ENCODE data around the gene MYLK.

The MYLK gene

DNA sequence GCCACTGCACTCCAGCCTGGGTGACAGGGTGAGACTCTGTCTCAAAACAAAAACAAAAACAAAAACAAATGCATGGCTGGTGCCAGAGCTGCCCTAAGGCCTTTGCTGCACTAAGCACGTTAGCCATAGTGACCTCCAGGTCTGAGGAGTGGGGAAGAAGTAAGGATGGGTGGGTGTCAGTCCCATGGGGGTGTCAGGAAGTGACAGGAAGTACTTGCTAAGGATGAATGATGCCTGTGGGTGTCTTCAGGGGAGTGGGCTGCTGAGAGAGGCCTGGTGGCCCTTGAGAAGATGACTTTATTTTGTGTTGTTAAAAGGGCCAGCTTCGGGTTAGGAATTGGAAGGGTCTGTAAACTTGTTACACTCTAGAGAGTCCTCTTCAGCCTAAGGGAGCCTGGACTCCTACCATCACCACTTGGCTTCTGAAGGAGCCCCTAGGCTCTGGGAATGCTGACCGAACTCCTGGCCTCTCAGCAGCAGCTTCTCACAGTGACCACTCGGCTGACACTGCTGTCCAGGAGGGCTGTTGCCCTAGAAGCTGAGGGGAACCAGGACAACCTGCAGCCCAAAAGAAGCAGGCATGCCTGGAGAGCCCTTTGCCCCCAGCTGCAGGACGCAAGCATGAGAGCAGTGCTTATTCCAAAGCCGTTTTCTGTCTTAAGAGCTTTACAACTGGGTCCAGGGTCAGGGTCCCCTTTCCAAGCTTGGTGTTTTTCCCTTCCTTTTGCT, 116.4 kb downstream of the MYLK start:
- Histone ChIP-seq H3K9ac (ENCODE audit: insufficient read length) (no peak overlapping the region), H3K4me3 (no peak overlapping the region), H3K9me3 (ENCODE audit: low read depth, low read length) (no peaks in the 10 kb centered on the region), H3K36me3 (ENCODE audit: insufficient read depth, low read length) (no peaks in the 10 kb centered on the region), H3K27ac (no peak overlapping the region)
- TF ChIP-seq FOXP2 (optimal IDR thresholded peaks at IDR 0.05; ENCODE audit: control extremely low read depth, extremely low read length, insufficient read depth) (no peak), POLR2AphosphoS5 (IDR thresholded peaks at IDR 0.05; ENCODE audit: borderline replicate concordance, low read depth, low read length) (no peak), EZH2 (IDR thresholded peaks at IDR 0.05) (no peak)
- no peak for DNase-seq (ENCODE audit: low read depth, low spot score)

DNA sequence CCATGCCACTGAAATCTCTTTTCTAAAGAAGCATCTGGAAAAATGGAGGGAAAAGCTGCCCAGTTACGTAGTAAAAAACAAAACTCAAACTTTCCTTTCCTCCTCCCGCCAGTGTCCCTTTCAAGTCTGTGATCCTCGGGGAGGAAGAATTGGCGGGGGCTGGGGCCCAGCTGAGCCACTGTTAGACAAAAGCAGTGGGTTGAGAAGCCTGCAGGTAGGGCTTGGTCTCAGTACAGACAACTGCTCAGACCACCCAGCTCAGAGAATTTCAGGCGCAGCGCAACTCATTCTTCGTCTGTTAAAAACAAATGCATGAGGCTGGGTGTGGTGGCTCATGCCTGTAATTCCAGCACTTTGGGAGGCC, 117.1 kb downstream of the MYLK start:
- no peaks in the 10 kb centered on the region for H3K36me3 ChIP-seq (ENCODE audit: insufficient read depth, low read length)
- H3K27ac ChIP-seq, result no peak overlapping the region
- no peak for DNase-seq (ENCODE audit: low read depth, low spot score)
- no peak overlapping the region for H3K9ac ChIP-seq (ENCODE audit: insufficient read length)
- no peaks in the 10 kb centered on the region for H3K9me3 ChIP-seq (ENCODE audit: low read depth, low read length)
- no peak overlapping the region for H3K4me3 ChIP-seq
- TF ChIP-seq POLR2AphosphoS5 (IDR thresholded peaks at IDR 0.05; ENCODE audit: borderline replicate concordance, low read depth, low read length), result no peak
- no peak for TF ChIP-seq FOXP2 (optimal IDR thresholded peaks at IDR 0.05; ENCODE audit: control extremely low read depth, extremely low read length, insufficient read depth)
- TF ChIP-seq EZH2 (IDR thresholded peaks at IDR 0.05), result no peak

DNA sequence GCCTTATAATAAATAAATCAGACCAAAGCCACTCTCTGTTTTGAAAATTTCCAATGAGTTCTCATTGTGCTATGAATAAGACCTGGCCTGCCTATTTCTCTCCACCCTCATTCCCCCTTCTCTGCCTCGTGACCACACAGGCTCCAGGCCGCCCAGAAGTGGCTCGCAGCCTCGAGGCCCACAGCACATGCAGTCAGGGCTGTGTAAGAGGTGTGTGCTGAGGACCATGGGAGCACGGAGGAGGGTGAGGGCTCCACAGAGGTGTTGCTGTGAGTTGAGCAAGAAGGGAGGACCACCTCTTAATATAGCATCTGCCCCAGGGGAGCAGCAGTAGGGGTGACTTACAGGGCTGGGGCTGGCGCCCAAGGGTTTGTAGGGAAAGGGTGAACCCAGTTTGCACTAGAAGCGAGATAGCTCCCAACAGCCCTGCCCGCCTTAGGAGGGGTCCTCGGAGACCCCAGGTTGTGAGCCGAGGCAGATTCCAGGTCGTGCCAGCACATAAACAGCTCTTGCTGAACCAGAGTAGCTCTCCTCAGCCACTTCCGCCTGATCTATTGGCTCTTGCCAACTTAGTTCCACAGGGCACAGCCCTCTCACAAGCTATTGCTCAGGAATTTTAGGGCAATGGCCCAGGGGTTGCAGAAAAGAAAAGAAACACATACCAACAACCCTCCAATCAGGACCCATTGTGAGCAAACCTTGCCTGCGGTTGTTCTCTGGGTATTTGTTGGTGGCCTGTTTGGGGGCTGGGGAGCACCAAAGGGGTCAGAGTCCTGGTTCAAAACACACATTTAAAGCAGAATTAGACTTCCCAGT, 117.7 kb downstream of the MYLK start:
- TF ChIP-seq POLR2AphosphoS5 (IDR thresholded peaks at IDR 0.05; ENCODE audit: borderline replicate concordance, low read depth, low read length) (no peak), EZH2 (IDR thresholded peaks at IDR 0.05) (no peak), FOXP2 (optimal IDR thresholded peaks at IDR 0.05; ENCODE audit: control extremely low read depth, extremely low read length, insufficient read depth) (no peak)
- Histone ChIP-seq H3K9ac (ENCODE audit: insufficient read length) (no peak overlapping the region), H3K27ac (peak overlapping the region; percentile 21; the same call in 1 of the 2 replicates), H3K36me3 (ENCODE audit: insufficient read depth, low read length) (no peaks in the 10 kb centered on the region), H3K9me3 (ENCODE audit: low read depth, low read length) (no peaks in the 10 kb centered on the region), H3K4me3 (no peak overlapping the region)
- DNase-seq (ENCODE audit: low read depth, low spot score), result no peak

DNA sequence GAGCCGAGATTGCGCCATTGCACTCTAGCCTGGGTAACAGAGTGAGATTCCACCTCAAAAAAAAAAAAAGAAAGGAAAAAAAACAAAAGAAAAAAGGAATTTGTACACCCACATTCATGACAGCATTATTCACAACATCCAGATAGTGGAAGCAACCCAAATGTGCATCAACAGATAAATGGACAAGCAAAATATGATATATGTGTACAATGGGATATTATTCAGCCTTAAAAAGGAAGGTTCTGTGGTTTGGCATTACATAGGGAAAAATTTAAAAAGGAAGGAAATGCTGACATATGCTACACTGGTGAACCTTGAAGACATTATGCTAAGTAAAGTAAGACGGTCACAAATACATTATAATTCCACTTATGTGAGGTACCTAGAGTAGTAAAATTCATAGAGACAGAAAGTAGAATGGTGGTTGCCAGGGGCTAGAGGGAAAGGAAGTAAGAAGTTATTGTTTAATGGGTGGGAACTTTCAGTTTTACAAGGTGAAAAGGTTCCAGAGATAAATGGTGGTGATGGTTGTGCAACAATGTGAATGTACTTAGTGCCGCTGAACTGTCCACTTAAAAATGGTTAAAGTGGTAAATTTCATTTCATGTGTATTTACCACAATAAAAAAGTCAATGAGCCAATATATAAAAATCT, 118.5 kb downstream of the MYLK start:
- TF ChIP-seq EZH2 (IDR thresholded peaks at IDR 0.05) (no peak), FOXP2 (optimal IDR thresholded peaks at IDR 0.05; ENCODE audit: control extremely low read depth, extremely low read length, insufficient read depth) (no peak), POLR2AphosphoS5 (IDR thresholded peaks at IDR 0.05; ENCODE audit: borderline replicate concordance, low read depth, low read length) (no peak)
- no peak for DNase-seq (ENCODE audit: low read depth, low spot score)
- no peaks in the 10 kb centered on the region for H3K9me3 ChIP-seq (ENCODE audit: low read depth, low read length)
- H3K4me3 ChIP-seq, result no peak overlapping the region
- peak overlapping the region; percentile 21; the same call in 1 of the 2 replicates for H3K27ac ChIP-seq
- no peak overlapping the region for H3K9ac ChIP-seq (ENCODE audit: insufficient read length)
- H3K36me3 ChIP-seq (ENCODE audit: insufficient read depth, low read length), result no peaks in the 10 kb centered on the region

DNA sequence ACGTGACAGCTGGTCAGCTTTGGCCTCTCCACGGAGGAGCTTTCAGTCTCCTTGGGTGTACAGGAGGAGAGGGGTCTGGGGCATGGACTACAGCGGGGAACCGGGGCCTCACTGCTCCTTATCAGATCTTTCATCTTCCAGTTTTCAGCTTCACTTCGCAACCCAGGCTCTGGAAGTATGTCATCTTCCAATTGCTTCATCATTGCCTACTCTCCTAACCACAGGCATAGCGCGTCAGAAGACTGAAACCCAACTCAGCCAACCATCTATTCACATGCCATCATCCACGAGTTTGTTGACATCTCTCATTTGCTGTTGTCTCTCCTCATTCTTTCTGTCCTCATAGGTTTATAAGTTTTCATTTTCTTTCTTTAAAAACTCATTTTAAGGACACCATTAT, 119.5 kb downstream of the MYLK start:
- H3K9ac ChIP-seq (ENCODE audit: insufficient read length), result no peak overlapping the region
- H3K4me3 ChIP-seq, result no peak overlapping the region
- no peak for TF ChIP-seq POLR2AphosphoS5 (IDR thresholded peaks at IDR 0.05; ENCODE audit: borderline replicate concordance, low read depth, low read length)
- no peak for TF ChIP-seq FOXP2 (optimal IDR thresholded peaks at IDR 0.05; ENCODE audit: control extremely low read depth, extremely low read length, insufficient read depth)
- TF ChIP-seq EZH2 (IDR thresholded peaks at IDR 0.05), result no peak
- no peaks in the 10 kb centered on the region for H3K36me3 ChIP-seq (ENCODE audit: insufficient read depth, low read length)
- no peak overlapping the region for H3K27ac ChIP-seq
- no peaks in the 10 kb centered on the region for H3K9me3 ChIP-seq (ENCODE audit: low read depth, low read length)
- DNase-seq (ENCODE audit: low read depth, low spot score), result no peak

DNA sequence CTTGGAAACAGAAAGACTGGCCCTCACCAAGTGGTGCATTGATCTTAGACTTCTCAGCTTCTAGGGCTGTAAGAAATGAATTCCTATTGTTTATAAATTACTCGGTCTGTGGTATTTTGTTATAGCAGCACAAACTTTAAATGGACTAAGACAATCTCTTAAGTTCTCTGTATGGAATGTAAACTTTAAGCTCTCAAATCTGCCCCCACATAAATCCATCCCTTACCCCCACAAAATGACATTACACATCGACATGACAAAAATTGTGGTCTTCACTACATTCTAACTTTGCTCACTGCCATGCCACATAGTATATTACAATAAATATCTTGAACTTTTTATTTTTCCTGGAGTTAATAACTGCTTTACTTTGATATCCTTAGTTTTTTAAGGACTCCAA, 121.3 kb downstream of the MYLK start:
- H3K4me3 ChIP-seq, result no peak overlapping the region
- no peak for TF ChIP-seq FOXP2 (optimal IDR thresholded peaks at IDR 0.05; ENCODE audit: control extremely low read depth, extremely low read length, insufficient read depth)
- TF ChIP-seq EZH2 (IDR thresholded peaks at IDR 0.05), result no peak
- no peak for TF ChIP-seq POLR2AphosphoS5 (IDR thresholded peaks at IDR 0.05; ENCODE audit: borderline replicate concordance, low read depth, low read length)
- no peak overlapping the region for H3K27ac ChIP-seq
- no peak overlapping the region for H3K9ac ChIP-seq (ENCODE audit: insufficient read length)
- H3K36me3 ChIP-seq (ENCODE audit: insufficient read depth, low read length), result no peaks in the 10 kb centered on the region
- no peak for DNase-seq (ENCODE audit: low read depth, low spot score)
- H3K9me3 ChIP-seq (ENCODE audit: low read depth, low read length), result no peaks in the 10 kb centered on the region

DNA sequence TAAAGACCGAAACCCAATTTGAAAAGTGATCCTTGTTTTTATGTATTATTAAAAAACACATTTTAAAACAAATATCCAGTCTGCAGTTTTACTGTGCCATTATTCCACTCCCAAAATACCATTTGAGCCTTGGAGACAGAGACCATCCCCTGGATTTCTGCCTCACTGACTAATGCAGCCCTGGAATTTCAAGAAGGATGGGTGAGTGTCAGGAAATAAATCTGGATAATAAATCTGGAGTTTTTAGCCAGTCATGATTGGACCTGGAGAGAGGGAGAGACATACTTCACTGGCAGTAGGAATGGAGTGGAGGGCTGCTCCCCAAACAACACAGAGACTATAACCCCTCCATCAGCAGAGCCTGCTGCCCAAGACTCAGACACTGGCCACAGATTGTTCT, 123.3 kb downstream of the MYLK start:
- Histone ChIP-seq H3K27ac (no peak overlapping the region), H3K9me3 (ENCODE audit: low read depth, low read length) (no peaks in the 10 kb centered on the region), H3K36me3 (ENCODE audit: insufficient read depth, low read length) (no peaks in the 10 kb centered on the region), H3K4me3 (no peak overlapping the region), H3K9ac (ENCODE audit: insufficient read length) (no peak overlapping the region)
- no peak for DNase-seq (ENCODE audit: low read depth, low spot score)
- TF ChIP-seq FOXP2 (optimal IDR thresholded peaks at IDR 0.05; ENCODE audit: control extremely low read depth, extremely low read length, insufficient read depth) (no peak), POLR2AphosphoS5 (IDR thresholded peaks at IDR 0.05; ENCODE audit: borderline replicate concordance, low read depth, low read length) (no peak), EZH2 (IDR thresholded peaks at IDR 0.05) (no peak)

DNA sequence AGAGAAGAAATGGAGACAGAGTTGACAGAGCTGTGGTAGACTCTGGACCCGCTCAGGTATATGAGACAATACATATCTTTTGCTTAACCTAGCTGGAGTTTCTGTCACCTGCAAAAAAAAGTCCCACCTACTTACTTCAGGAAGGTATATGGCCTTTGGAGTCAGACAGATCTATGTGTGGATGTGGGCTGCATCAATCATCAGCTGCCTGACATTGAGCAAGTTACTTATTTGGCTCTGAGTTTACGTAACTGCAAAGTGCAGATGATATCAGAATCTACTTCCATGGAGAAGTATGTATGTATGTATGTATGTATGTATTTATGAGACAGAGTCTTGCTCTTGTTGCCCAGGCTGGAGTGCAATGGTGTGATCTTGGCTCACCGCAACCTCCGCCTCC, 124.3 kb downstream of the MYLK start:
- no peak for TF ChIP-seq EZH2 (IDR thresholded peaks at IDR 0.05)
- TF ChIP-seq POLR2AphosphoS5 (IDR thresholded peaks at IDR 0.05; ENCODE audit: borderline replicate concordance, low read depth, low read length), result no peak
- TF ChIP-seq FOXP2 (optimal IDR thresholded peaks at IDR 0.05; ENCODE audit: control extremely low read depth, extremely low read length, insufficient read depth), result no peak
- Histone ChIP-seq H3K9ac (ENCODE audit: insufficient read length) (no peak overlapping the region), H3K27ac (peak overlapping the region; percentile 94), H3K4me3 (peak overlapping the region; percentile 72; the same call in 1 of the 2 replicates), H3K36me3 (ENCODE audit: insufficient read depth, low read length) (no peaks in the 10 kb centered on the region), H3K9me3 (ENCODE audit: low read depth, low read length) (no peaks in the 10 kb centered on the region)
- DNase-seq (ENCODE audit: low read depth, low spot score), result no peak

Measured in SK-N-MC (cell line).